ENCODE measurements around the gene CNTFR.

Gene CNTFR

DNA sequence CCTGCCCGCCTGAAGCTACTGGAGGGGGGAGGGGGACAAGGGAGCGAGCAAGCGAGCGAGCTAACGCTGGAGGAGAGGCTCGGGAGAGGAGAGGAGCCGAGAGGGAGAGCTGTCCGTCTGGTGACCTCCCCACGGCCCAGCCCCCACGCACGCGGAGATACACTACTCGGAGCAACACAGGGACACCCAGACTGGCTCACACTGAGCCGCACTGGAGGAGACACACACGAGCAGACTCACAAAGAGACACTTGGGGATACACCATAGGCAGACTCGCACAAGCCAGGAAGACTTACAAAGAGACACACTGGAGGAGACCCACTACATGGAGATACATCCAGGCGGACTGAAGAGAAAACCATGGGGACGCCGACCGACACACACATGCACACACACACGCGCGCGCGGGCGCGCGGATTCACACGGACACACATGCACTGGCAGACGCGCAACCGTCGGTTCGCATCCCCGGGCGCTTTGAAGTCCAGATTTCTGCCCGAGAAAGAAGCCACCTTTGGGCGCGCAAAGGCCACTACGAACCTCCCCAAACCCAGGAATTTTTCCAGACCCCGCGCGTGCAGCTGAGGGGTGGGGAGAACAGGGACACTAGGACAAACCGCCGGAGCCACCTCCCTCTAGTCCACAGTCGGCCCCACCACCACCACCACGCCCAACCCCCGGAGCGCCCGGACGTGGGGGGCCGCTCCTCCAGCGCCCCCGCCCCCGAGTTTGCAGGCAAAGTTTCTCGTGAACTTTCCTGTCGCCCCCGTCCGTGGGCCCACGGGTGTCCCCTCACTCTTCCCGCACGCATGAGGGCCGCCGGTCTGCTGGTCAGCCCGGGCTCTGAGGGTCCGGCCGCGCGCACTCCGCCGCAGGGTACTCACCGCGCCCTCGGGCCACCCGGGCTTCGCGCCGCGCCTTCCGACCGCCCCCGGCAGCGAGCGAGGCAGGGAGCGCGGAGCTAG is 571 bp downstream of the CNTFR start:
- no peak for DNase-seq

DNA sequence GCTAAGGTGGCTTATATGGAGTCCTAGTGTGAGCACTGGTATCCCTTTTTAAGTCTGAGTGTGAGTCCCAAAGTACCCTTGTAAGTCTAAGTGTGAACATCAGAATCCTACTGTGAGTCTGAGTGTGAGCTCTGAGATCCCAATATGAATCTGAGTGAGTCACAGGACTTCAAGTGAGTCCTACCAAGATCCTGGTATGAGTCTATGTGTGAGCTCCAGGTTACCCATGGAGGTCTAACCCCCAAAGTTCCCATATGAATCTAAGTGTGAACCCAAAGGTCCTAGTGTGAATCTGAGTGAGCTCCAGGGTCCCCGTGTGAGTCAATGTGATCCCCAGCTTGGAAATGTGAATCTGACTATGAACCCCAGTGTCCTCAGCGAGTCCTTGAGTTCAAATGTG is 2.3 kb downstream of the CNTFR start:
- no peak for DNase-seq

DNA sequence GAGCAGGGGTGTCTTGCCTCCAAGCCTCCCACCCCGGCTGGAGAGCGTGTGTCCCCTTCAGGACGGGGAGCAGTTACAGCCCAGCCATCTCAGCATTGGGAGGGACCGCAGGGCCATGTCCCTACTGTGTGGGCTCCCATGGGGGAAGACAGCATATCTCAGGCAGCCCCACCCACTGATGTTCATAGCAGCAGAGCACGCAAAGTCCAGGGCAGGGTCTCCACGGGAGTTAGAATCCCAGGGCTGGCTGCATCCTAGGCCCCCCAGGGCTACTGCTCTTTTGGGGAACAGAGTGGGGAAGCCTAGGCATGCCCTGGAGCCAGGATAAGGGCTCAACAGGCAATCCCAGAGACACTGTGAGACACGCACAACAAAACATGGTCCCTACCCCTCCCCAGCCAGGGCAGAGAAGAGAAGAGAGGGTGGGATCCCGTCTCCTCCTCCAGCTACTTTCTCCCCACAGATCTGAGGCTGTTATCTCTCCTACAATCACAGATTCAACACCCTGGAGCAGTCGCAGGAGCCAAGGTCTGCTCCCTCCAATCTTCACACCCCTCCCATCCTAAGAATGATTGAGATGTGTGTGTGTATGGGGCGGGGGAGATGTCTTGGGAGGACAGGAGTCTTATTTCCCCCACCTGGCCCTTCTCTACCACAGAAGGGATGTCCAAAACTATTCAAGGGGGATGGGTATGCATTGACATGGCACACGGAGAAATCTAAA is 3.4 kb downstream of the CNTFR start:
- no peak for DNase-seq

DNA sequence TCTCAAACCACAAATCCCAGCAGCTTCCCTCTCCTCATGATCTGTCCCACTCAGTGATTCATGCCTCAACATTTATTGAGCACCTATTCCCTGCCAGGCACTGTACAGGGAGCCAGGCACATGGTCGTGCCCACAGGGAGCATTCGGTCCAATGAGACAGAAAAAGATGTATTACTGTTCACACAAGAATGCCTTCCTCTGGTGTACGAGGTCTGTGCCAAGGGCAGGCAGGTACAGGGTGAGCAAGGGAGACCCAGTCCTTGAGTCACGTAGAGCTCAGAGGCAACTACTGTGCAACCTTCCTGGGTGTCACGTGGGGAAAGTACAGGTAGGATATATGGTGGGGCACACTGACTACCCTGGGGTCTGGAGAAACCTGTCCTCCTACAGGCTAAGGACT is 4.6 kb downstream of the CNTFR start:
- no peak for DNase-seq

DNA sequence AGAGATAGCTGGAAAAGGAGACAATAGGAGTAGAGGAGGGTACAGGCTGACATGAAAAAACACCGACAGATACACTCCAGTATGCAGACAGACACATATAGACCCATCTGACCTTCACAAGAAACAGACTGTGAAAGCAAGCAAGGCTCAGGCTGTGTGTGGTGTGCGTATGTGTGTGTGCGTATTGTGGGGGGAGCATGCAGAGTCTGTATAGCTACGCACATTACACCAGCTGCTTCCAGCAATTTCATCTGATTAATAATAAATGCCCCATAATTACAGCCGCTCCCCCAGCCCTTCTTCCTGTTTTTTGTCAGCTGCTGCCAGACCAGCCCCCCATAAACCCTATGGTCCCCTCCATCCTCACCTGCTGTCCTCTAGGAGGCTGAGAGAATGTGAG is 6.7 kb downstream of the CNTFR start:
- DNase-seq = no peak

DNA sequence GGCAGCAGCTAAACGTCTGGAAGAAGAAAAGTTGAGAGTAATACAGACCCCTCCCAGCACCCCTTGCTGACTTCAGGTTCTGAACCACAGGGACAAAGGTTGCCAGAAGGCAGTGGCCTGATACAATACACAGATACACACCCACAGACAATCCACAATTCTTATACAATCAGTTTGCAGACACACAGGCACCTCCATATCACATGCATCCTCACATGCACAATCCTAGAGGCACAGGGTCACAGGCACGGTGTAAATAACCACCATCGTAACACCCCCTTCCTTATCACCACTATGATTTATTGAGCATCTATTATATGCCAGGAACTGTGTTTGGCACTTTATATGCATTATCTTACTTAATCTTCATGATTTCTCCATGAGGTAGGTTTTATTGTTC is 8.2 kb downstream of the CNTFR start:
- no peak for DNase-seq

DNA sequence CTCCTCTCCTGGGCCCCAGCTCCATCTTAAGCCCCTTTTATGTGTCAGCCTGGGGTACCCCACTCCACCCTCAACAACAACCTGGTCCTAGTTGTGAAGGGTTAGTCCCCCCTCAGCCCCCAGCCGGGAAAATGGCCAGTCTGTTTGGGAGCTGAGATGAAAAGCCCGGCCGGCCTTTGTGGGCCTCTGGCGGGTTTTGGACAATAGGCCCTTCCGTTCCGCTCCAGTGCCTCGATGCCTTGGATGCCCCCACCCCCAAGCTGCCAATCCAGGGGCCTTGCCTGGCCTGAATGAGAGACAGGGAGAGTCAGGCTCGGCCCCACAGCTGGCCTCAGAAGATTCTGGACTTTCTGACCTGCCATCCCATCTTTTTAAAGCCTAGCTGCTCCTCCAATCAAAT is 9.2 kb downstream of the CNTFR start:
- DNase-seq = no peak

DNA sequence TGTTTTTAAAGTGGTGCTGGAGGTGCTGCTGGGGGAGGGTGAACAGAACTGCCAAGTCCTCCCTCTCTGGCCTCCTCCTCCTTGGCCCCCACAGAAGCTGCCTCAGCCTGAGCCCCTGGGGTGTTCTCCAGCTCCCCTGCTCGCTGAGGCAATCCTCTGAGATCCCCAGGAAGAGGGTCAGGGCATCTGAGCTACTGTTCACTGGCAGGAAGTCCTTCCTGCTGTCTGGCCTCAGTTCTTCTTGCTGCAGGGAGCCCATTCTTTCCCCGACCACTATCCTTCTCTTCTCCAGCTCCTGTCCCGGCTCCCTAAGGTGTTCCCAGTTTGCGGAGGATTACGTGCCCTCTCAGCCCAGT is 9.7 kb downstream of the CNTFR start:
- no peak for DNase-seq

DNA sequence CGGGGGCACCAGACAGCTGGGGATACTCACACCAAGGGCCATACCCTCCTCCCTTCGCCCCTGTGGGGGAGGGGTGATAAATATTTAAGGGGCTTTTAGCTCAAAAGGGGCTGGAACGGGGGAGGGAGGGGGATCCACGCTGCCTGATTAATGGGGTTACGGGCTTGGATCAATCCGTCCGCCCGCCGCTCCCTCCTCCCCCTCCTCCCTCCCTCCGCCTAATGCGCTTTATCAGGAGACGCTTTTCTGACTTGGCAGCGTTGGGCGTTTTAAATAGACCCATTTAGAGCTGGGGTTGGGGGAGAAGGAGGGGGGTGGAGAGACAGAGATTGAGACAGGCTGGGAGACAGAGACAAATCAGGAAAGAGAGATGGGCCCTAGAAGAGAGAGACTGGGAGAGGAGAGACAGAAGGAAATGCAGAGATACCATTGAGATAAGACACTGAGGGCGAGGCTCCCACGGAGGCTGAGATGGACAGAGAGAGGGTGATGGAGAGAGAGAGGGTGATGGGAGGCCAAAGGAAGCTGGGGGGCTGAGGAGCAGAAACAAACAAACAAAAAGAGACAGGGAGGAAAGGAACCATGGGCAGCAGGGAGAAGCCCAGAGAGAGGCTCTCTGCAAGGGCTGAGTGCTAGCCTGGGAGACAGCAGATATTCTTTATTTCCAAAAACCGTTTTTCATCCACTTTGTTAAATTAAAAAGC is 10.3 kb downstream of the CNTFR start:
- no peak for DNase-seq

DNA sequence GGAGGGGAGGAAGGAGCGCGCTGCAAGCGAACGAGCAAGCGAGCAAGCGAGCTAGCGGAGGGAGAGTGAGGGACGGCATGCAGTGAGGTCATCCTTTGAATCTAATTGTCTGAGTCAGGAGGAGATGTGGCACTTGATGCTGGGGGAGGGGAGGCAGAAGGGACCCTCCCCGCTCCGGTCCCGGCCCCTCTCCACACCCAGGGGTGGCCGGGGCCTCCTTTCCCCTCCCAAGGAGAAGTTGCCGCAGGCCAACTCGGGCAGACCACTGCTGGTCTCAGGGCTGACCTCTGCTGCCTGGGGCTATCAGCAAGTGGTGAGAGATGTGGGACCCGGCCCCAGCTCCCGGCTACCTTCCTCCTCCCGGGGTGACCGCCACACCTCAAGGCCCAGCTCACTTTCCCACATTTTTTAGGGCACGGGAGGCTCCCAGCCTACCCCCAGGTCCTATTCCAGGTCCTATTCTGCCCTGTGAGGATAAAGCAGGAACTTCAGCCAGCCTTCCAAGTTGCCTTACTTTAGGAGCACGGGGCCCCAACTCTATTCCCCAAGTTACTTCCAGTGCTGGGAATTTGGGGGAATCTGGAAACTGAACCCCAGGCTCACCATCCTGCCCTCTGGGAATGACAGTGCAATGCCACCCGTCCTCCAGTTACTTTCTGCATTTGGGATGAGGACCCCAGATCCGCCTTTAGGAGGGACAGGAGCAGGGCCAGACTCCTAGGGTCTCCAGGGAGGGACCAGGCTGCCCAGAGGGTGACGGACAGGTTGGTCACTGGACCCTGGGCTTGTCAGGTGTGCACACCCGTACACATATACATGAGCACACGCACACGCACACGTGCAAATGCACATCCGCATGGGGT is 11.1 kb downstream of the CNTFR start:
- no peak for DNase-seq

DNA sequence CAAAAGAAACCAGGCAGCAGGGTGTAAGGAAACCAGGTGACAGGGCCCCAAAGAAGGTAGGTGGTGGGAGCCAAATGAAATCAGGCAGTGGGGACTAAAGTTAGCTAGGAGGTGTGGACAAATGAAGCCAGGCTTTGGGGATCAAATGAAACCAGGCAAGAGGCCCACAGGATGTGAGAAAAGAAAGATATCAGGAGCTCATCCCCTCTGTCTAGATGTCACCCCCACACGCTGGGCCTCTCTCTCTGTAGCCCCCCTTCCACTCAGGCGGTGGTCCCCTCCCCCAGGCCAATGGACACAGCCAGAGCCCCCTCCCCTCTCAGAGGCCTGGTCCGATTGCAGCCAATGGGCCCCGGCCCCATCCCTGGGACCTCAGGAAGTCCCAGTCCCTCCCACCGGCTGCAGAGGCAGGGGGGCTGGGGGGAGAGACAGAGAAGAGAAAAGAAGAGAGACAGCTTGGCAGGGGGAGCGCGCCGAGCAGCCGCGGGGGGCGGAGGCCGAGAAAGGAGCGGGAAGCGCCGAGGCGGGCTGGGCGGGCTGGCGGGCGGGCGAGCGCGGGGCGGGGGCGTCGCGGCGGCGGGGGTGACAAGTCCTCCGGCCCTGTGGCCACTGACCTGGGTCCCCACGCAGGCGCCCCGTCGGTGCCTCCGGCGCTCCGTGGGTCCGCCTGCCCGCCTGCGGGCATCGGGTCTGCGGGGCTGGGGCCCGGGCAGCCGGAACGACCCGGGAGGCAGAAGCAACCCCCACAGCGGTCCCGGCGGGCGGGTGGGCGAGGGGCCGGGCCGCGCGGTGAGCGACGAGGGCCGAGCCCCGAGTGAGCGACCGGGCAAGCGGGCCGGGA is 11.9 kb downstream of the CNTFR start:
- no peak for DNase-seq

DNA sequence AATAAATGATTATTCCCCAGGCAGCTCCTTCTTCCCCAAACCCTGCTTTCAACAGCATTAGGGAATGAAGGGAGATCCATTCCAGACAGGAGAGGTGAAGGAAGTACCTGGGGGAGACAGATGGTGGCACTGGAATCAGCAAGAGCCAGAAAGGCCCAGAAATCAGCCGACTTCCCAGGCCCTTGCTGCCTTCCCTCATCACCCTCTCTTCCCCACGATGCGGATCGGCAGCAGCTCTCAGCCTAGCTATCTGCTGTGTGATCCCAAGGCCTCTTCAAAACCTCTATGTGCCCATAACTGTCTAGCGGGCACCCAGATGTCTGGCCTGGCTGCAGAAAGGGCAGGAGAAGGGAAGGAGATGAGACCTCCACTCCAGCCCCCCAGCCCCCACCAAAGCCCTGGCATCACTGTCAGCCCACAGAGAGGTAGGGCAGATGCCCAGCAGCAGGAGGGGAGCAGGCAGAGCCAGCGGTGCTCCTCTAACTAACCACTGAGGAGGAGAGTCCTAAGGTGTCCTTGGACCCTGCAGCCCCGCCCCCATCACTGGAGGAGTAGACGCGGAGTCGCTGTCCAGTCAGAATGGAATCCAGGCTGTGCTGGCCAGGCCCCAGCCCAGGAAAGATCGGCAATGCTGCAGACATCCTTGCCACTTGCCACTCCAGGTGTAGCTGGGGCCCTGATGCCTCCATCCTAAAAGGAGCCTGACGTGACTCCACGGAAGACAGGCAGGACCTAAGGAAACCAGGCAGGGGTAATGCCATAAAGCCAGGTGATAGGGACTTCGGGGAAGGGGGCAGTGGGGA is 12.7 kb downstream of the CNTFR start:
- no peak for DNase-seq

DNA sequence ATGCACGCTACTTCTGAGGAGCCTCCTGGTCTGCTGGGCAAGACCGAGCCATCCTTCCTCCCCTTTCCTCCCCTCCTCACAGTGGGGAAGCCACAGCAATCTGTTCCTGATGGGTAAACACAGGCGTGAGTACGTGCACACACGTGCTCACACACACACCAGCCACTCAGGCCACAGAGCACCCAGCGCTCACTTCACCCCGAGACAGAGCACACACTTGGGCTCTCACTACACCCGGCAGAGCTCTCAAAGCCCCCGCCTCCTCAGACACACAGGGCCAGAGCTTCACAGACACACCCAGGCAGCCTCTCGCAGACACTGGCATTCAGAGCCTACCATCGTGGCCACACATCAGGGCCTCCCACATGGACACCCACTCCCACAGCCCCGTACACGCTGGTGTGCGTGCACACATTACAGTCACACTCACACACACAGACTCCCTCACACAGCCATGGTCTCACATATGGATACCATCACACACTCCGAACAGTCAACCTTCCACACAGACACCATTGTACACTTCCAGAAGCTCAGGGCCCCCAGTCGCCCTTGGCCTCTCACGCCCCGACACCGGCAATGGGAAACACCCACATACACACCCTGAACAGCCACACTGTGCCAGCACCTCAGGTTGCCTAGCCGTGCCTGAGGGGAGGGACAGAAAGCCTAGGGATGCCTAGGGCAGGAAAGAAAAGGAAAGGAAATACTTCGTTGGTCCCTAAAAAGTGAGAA is 13.5 kb downstream of the CNTFR start:
- no peak for DNase-seq

DNA sequence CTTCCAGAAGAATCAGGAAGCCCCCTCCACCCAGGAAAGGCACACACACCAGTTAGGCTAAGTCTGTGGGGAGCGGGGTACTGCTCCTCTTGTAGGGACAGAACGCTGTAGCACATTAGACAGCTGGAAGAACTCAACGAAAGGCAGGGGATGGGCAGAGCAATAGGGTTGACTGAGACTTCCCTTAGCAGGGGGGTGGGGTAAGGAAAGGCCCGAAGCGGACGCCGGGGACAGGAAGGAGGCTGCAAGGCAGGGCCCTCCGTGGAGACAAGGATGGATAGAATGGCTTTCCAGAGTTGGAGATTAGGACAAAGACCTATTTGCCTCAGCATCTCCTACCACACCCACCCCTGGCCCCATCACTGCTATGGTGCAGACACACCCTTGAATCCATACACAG is 14.3 kb downstream of the CNTFR start:
- DNase-seq = no peak

DNA sequence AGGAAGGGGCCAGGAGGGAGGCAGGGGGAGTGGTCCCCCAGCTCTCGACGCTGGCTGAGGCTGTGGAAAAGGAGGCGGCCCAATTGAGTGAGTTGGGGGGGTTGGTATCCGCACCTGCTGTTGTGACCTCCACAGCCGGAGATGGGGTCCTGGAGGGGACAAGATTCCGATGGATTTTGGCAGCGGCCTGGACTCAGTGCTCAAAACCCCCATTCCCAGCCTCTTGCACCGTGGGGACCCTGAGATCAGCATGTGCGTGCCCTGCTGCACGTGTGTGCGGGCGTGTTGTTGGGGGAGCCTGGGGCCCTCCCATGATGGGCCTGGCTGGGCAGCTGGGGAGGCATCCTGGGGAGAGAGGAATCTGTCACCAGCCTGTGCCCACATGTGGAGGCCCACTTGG is 15.0 kb downstream of the CNTFR start:
- no peak for DNase-seq

DNA sequence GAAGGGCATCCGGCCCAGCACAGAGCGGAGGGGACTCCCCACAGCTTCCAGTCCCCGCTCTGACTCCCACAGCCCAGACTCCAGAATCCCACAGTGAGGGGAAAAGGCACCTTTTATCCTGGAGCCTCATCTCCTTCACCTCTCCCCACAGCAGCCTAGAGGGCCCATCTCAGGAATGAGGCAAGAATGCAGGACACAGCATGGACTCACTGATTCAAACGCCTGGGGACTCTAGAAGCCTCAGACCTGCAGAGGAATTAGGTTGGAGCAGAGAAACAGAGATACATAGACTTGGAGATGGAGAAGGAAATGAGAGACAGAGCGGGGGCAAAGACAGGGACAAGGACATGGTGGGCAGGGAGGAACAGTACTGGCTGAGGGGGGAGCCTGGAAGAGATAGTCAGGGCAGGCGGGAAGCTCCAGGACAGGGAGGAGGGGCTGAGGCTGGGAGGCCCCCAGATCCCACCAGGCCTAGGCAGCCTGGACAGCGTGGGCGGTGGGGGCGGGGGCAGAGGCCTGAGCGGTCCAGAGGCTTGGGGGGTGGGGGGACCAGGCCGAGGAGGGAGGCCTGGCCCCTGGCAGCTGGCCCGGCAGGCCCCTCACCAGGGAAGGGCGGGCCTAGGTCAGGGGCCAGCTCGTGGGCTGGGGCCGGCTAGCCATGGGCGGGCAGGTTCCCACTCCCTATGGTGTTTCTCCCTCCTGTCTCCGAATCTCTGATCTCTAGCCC is 15.8 kb downstream of the CNTFR start:
- no peak for DNase-seq

DNA sequence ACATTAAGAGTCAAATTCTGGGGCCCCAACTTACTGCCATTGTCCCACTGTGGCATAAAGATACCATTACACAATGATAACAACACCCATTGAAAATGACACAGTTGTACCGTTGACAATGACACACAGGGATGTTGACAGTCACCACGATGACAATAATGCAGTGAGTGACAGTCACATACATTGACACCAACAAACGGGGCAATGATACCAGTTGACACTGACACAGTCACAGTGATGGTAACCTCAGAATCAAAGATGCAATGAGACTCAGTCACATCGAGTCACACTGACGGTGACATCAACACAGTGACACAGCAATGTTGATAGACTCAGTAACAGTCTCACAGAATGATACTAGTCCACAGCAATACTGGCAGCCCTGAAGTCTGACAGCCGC is 16.9 kb downstream of the CNTFR start:
- DNase-seq = no peak

DNA sequence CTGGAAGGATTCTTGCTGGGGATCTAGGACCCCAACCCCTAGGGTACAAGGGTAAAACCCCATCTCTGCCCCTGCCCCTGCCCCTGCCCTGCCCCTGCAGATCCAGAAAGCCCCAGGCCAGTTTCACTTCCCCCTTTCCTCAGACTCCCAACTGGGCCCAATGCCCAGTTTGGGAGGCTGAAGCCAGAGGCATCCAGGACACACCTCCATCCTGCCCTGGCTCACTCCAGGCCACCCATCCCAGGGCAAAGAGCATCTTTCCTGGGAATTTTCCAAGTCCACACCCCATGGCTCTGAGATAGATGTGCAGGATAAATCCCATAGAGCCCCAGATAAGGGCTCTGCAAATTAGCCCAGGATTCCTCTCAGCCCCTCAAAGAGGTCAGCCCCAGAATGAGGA is 17.4 kb downstream of the CNTFR start:
- no peak for DNase-seq

DNA sequence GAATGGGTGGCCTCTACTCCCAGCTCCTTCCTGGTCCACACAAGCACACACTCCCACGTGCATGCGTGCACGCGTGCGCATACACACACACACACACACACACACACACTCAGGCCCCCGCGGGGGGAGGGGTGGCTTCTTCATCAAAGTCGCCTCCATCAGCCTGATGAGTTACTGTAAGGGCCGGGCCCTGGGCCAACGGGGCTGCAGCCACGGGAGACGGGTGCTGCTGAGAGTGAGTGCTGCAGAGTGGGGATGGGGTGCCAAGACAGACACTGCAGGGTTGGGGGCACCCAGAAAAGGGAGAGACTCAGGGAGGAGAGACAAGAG is 18.1 kb downstream of the CNTFR start:
- DNase-seq = no peak
